ENCODE data around the gene TMEM272.

GRCh38 chr13:51833980-51834379 is 11.0 kb downstream of the TMEM272 start:
- no peak for TF ChIP-seq CTCF (IDR thresholded peaks at IDR 0.05 in 2 of 3, conservative IDR thresholded peaks at IDR 0.05 in 1 of 3; ENCODE audit: borderline replicate concordance in 1 of 3, insufficient read depth in 1 of 3, low read depth in 2 of 3, low read length in 2 of 3)
- no peak for TF ChIP-seq JUND (IDR thresholded peaks at IDR 0.05)
- no peak for TF ChIP-seq POLR2AphosphoS5 (IDR thresholded peaks at IDR 0.05; ENCODE audit: low read depth, low read length)
- no peak for TF ChIP-seq POLR2A (IDR thresholded peaks at IDR 0.05; ENCODE audit: borderline replicate concordance, extremely low read depth, insufficient read depth, insufficient read length)
- no peak for TF ChIP-seq YY1 (IDR thresholded peaks at IDR 0.05; ENCODE audit: extremely low read depth, insufficient replicate concordance, low read depth, low read length)
- no peak for TF ChIP-seq SP1 (IDR thresholded peaks at IDR 0.05; ENCODE audit: low read depth)
- TF ChIP-seq REST (IDR thresholded peaks at IDR 0.05; ENCODE audit: low read depth) = no peak
- no peak for TF ChIP-seq EZH2 (IDR thresholded peaks at IDR 0.05)
- no peak for TF ChIP-seq MAX (IDR thresholded peaks at IDR 0.05)
